Loucy (cell line): ENCODE data around the gene KISS1.

Source experiments
- H2AFZ ChIP-seq: fragments of 200-600 bp; sonication (generic); 2 replicates; pipeline ENCODE4 v1.6.0; 2016; ENCODE audit warnings: antibody characterized with exemption, mild to moderate bottlenecking, low read length, moderate library complexity
- H3F3A ChIP-seq: fragments of 200-600 bp; 2 replicates; pipeline ENCODE4 v1.6.0; 2016; ENCODE audit warnings: antibody characterized with exemption, low read depth, mild to moderate bottlenecking
- H3K27me3 ChIP-seq: fragments of 200-600 bp; sonication (generic); 2 replicates; pipeline ENCODE4 v1.6.1; 2014; ENCODE audit warnings: low read length, mild to moderate bottlenecking; ENCODE audit not compliant: insufficient read depth, poor library complexity, severe bottlenecking
- H3K36me3 ChIP-seq: fragments of 200-600 bp; sonication (generic); 2 replicates; pipeline ENCODE4 v1.6.1; 2016; ENCODE audit warnings: low read length; ENCODE audit not compliant: insufficient read depth
- H3K4me1 ChIP-seq: fragments of 200-600 bp; sonication (generic); 2 replicates; pipeline ENCODE4 v1.5.1; 2014; ENCODE audit warnings: low read length, mild to moderate bottlenecking; ENCODE audit not compliant: insufficient read depth, poor library complexity, severe bottlenecking
- H3K4me2 ChIP-seq: fragments of 200-600 bp; sonication (generic); 2 replicates; pipeline ENCODE4 v1.6.0; 2014; ENCODE audit warnings: antibody characterized with exemption, low read length, low read depth, mild to moderate bottlenecking; ENCODE audit not compliant: poor library complexity, severe bottlenecking
- H3K4me3 ChIP-seq: fragments of 200-600 bp; sonication (generic); 2 replicates; pipeline ENCODE4 v1.5.1; 2014; ENCODE audit warnings: low read length, mild to moderate bottlenecking, mixed read lengths; ENCODE audit not compliant: poor library complexity, severe bottlenecking
- H3K79me2 ChIP-seq: fragments of 200-600 bp; sonication (generic); 2 replicates; pipeline ENCODE4 v1.6.1; 2014; ENCODE audit warnings: low read length; ENCODE audit not compliant: insufficient read depth
- H3K9ac ChIP-seq: fragments of 200-600 bp; sonication (generic); 2 replicates; pipeline ENCODE4 v1.6.0; 2014; ENCODE audit warnings: mild to moderate bottlenecking, low read depth, low read length, moderate library complexity; ENCODE audit not compliant: poor library complexity, severe bottlenecking
- H3K9me2 ChIP-seq: fragments of 200-600 bp; sonication (generic); replicated peaks from 2 replicates; pipeline ENCODE4 v1.6.1; 2016; ENCODE audit warnings: low read depth, low read length, mixed read lengths
- H3K9me3 ChIP-seq: fragments of 200-600 bp; sonication (generic); 2 replicates; pipeline ENCODE4 v1.6.1; 2014; ENCODE audit warnings: mild to moderate bottlenecking, antibody characterized with exemption, low read length, low read depth; ENCODE audit not compliant: insufficient read depth
- H4K20me1 ChIP-seq: fragments of 200-600 bp; sonication (generic); 2 replicates; pipeline ENCODE4 v1.6.0; 2014; ENCODE audit warnings: antibody characterized with exemption, low read length, mild to moderate bottlenecking; ENCODE audit not compliant: insufficient read depth, poor library complexity, severe bottlenecking
- EZH2phosphoT487 ChIP-seq: fragments of 200-600 bp; IDR thresholded peaks from 2 replicates; pipeline ENCODE4 v1.6.1; 2018; ENCODE audit warnings: antibody characterized with exemption, mild to moderate bottlenecking, moderate library complexity, borderline replicate concordance
- TF ChIP-seq, protein P1 (sequence below): fragments of 200-600 bp; sonication (generic); conservative IDR thresholded peaks from 2 replicates; pipeline ENCODE4 v1.5.1; 2014; ENCODE audit warnings: mild to moderate bottlenecking, antibody characterized with exemption, low read length

KISS1 gene

DNA sequence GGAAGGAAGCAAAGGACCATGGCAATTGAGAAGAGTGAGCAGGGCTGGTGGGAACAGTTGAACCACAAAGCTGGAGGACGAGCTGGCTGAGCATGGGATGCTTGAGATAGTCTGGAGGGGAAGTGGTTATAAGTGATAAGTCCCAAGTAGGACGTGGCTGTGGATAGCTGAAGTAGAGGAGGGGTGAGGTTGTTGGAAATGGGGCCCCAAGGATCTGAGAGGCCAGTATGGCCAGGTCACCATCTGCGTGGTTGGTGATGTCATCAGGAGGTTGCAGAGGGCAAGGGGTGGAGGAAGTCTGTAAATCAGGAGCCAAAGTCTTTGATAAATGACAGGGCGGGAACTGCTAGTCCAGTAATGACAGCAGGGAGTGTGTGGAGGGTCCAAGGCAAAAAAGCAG is 19.2 kb downstream of the KISS1 start:
- Histone ChIP-seq H3K9ac (no peak overlapping the region), H3K4me2 (no peak overlapping the region), H4K20me1 (no peaks in the 10 kb centered on the region), H2AFZ (no peak overlapping the region), H3F3A (no peaks in the 10 kb centered on the region), H3K9me2 (no peaks in the 10 kb centered on the region), H3K4me1 (peaks cover 7% of the 10 kb centered on the region), H3K4me3 (no peak overlapping the region), H3K79me2 (no peaks in the 10 kb centered on the region), H3K27me3 (no peaks in the 10 kb centered on the region), H3K36me3 (no peaks in the 10 kb centered on the region), H3K9me3 (no peaks in the 10 kb centered on the region)
- TF ChIP-seq, protein P1, sequence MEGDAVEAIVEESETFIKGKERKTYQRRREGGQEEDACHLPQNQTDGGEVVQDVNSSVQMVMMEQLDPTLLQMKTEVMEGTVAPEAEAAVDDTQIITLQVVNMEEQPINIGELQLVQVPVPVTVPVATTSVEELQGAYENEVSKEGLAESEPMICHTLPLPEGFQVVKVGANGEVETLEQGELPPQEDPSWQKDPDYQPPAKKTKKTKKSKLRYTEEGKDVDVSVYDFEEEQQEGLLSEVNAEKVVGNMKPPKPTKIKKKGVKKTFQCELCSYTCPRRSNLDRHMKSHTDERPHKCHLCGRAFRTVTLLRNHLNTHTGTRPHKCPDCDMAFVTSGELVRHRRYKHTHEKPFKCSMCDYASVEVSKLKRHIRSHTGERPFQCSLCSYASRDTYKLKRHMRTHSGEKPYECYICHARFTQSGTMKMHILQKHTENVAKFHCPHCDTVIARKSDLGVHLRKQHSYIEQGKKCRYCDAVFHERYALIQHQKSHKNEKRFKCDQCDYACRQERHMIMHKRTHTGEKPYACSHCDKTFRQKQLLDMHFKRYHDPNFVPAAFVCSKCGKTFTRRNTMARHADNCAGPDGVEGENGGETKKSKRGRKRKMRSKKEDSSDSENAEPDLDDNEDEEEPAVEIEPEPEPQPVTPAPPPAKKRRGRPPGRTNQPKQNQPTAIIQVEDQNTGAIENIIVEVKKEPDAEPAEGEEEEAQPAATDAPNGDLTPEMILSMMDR = no peak
- no peak for TF ChIP-seq EZH2phosphoT487

GRCh38 chr1:204176049-204176448 is 20.2 kb downstream of the KISS1 start:
- Histone ChIP-seq H3K79me2 (no peaks in the 10 kb centered on the region), H3K9me3 (no peaks in the 10 kb centered on the region), H4K20me1 (no peaks in the 10 kb centered on the region), H3F3A (no peaks in the 10 kb centered on the region), H3K4me1 (peaks cover 7% of the 10 kb centered on the region), H3K4me3 (no peak overlapping the region), H3K27me3 (no peaks in the 10 kb centered on the region), H3K4me2 (no peak overlapping the region), H3K9ac (no peak overlapping the region), H2AFZ (no peak overlapping the region), H3K36me3 (no peaks in the 10 kb centered on the region), H3K9me2 (no peaks in the 10 kb centered on the region)
- TF ChIP-seq, protein P1 = no peak
- no peak for TF ChIP-seq EZH2phosphoT487

- Histone ChIP-seq H4K20me1 (no peaks in the 10 kb centered on the region), H3K9ac (no peak overlapping the region), H3K4me3 (no peak overlapping the region), H3F3A (no peaks in the 10 kb centered on the region), H3K79me2 (no peaks in the 10 kb centered on the region), H3K36me3 (no peaks in the 10 kb centered on the region), H2AFZ (no peak overlapping the region), H3K4me1 (peaks cover 7% of the 10 kb centered on the region), H3K9me3 (peaks cover 6% of the 10 kb centered on the region; the same call in 1 of the 2 replicates), H3K27me3 (no peaks in the 10 kb centered on the region), H3K9me2 (no peaks in the 10 kb centered on the region), H3K4me2 (no peak overlapping the region)
- TF ChIP-seq, protein P1 = no peak
- no peak for TF ChIP-seq EZH2phosphoT487
Observed at GRCh38 chr1:204174958-204175357, 21.3 kb downstream of the KISS1 start.
